MV-4-11 (cell line): ENCODE measurements around the gene FANCC.
"Not testable (repeated sequence)": the region's sequence is repeated elsewhere in the genome, so short reads cannot be mapped to it uniquely, and the experiment has no call there.

Source experiments
- DNase-seq: peaks from one replicate; lab custom pipeline; 2025; lab: John Stamatoyannopoulos, UW

The FANCC gene

DNA sequence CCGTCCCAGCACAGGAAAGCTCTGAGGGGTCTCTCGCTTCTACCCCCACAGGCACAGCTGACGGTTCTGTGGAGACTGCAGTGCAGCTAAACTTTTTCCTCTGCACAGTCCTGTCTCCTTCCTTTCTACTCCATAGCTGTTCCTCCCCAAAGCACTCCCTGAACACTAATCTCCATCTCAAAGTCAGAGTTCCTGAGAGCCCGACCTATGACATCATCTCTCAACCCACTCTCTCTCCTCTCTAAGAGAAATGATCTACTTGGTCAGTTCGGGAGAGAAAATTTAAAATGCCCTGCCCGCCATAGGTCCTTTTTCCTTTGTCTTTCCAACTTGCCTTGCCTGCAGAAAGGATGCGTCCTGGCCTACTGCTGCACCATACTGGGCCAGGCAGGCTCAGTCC lies 90.6 kb downstream of the FANCC start:
- DNase-seq: no peak

DNA sequence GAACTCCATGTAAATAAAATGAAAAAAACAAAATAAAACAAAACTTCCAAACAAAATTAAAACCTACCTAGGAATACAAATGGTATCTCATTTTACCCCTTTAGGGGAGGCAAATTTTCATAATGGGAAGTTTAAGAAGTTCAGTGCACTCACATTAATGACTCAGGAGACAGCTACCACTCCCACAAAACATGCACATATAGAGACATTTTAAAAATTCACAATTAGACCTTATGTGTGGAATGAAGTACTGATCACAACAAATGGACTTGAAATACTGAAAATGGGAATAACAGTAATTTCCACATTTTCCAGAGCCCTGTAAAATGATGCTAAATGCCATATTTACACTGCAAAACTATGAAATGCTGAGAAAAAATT lies 91.8 kb downstream of the FANCC start:
- no peak for DNase-seq

DNA sequence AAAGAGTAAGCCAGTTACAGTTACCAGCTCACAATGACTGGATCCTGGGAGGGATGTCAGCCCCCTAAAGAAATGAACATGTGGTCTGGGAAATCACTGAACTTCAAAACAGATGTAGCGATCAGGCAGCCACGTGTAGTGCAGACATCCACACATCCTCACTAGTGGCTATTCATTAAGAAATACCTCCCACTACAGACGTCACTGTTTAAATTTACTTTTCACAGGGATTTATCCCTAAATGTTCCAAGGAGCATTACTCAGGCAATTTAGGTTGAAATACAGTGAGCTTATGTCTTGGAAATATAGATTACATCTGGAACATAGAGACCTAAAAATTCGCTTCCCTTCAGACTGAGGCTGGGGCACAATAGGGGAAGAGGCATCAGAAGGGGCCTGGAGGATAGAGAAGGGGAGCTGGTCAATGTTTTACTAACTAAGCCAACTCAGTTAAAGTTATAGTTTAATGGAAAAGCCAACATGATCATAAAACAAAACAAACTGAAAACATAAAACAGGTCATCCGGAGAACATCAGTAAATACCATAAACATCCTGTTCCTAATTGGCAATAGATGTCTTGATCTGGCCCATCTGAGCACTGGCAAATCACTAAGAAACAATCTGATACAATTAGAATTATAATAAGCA lies 92.3 kb downstream of the FANCC start:
- no peak for DNase-seq

DNA sequence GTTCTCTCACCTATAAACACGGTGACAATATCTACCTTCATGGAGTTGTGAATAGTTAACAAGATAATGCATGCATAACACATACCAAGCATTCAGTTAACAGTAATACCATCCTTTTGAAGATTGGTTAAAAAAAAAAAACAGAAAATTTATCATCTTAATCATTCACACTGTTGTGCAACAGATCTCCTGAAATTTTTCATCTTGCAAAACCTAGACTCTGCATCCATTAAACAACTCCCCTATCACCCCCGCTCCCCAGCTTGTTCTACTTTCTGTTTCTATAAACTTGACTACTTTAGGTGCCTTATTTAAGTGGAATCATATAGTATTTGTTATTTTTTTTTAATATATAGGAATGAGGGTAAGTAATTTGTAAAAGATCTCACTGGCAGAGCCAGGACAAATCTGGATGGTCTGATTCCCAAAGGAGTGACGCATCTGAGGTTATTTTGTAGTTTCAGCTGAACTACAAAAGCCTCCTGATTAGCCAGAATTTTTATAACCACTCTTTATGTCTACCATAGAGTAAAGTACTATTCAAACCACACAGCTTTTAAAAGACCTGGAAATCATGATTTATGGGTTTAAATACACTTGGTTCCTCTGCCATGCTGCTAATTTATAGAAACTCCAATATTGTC lies 93.0 kb downstream of the FANCC start:
- DNase-seq: no peak

DNA sequence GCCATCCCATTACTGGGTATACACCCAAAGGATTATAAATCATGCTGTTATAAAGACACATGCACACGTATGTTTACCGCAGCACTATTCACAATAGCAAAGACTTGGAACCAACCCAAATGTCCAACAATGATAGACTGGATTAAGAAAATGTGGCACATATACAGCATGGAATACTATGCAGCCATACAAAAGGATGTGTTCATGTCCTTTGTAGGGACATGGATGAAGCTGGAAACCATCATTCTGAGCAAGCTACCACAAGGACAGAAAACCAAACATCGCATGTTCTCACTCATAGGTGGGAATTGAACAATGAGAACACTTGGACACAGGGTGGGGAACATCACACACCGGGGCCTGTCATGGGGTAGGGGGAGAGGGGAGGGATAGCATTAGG lies 97.2 kb downstream of the FANCC start:
- not testable (repeated sequence) for DNase-seq

DNA sequence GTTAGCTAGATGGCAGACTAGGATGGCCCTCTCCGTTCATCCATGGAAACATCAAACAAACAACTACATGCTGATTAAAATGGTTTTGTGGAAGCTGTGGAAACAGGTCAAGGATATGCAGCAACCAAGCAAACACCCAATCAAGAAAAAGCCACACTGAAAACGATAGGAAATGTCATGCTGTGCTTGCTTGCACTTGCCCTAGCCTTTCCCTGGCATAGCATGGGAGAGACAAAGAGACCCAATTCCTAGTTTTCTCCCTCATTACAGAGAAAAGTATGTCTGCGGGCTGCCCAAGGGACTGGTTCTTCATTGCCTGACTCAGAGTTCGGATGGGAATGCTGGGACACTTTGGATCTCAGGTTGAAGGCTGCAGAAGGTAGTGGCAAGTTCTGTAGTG lies 98.7 kb downstream of the FANCC start:
- DNase-seq: no peak

DNA sequence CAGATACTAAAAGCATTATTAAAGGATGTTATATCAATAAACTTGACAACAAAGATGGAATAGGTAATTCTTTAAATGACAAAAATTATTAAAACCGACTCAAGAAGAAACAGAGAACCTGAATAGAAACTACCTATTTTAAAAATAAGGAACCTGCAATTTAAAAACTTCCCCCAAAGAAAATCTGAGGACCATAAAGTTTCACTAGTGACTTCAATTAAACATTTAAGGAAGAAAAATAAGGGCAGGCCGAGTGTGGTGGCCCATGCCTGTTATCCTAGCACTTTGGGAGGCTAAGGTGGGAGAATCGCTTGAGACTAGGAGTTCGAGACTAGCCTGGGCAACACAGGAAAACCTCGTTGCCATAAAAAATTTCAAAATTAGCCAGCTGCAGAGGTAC lies 99.6 kb downstream of the FANCC start:
- no peak for DNase-seq

DNA sequence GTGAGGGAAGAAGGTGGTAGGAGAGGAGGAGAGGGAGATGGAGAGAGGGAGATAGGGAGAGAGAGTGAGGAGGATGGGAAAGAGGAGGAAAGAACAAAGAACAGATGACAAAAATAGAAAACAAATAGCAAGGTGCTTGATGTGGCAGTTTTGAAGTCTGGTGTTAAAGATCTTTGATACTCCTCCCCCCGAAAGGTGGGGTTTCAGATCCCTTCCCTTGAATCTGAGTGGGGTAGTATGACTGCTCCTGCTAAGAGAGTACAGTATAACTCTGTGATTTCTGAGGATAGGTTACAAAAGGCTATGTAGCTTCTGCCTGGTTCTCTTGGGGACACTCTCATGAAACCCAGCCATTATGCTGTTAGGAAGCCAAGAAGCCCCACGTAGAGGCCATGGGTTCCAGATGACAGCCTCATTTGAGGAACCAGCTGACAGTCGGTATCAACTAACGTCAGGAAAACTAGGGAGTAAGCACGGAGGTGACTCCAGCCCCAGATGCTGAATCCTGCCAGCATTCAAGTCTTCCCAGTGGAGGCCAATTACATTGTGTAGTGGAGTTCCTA lies 102.1 kb downstream of the FANCC start:
- no peak for DNase-seq

DNA sequence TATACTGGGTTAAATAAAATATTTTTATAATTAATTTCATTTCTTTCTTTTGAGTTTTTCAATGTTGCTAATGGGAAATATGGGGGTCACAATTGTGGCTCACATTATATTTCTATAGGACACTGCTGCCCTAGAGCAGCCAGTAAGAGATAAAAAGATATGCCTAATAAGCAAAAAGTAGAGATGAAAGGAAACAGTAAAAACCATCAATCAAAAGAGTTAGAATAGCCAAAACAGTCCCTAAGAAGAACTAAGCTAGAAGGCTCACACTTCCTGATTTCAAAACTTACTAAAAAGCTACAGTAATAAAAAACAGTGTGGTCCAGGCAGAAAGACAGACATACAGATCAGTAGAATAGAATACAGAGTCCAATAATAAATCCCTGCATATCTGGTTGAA lies 104.4 kb downstream of the FANCC start:
- no peak for DNase-seq

DNA sequence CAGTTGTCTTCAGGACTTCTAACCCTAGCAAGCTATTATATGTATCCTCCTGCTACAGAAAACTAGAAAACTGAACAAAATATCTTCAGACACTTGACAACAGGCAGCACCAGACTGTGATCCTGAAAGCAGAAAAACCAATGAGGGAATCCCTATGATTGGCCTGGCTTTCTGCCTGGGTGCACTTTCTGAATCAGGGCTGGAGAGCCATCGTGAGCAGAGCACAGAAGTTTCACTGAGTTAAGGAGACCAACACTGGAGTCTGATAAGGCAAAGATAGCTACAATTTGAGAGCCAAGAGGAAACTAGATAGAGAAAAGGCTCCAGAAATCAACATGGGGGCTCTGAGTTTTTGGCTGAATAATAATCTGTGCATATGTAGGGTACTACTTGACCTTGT lies 106.5 kb downstream of the FANCC start:
- DNase-seq: no peak

DNA sequence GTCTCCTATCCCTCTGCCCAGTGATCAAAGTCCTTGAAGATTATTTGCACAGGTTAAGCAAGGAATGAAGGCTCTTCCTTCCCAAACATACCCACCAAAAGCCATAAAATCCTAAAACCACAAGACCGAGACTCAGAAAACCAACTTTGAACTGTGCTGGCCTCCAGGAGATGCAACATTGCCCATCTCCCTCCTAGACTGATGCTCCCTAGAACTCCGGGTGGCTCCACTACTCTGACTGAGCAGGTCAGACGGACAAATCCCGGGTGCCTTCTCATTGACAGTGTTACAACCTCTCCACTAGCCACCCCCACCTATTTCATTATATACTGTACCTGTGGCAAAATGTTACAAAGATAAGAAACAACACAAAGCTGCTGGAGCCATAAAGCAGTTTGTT lies 110.1 kb downstream of the FANCC start:
- DNase-seq: no peak

DNA sequence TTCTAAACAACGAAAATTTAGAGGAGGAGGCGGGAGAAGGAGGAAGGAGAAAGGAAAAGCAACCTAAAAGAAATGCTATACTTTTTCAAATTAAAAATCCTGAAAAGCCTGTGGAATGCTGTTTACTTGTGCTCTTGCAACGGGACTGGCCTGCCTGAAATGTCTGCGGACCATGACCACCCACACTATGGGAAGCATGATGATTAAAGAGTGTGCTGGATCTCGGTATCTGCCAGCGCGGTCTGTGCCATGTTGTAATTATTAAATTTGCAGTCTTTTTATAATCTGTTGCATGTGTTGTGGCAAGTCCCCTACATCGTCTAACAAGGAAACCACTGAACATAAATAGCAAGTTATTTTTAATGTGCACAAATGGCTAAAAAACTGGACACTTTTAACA lies 111.4 kb downstream of the FANCC start:
- DNase-seq: no peak

DNA sequence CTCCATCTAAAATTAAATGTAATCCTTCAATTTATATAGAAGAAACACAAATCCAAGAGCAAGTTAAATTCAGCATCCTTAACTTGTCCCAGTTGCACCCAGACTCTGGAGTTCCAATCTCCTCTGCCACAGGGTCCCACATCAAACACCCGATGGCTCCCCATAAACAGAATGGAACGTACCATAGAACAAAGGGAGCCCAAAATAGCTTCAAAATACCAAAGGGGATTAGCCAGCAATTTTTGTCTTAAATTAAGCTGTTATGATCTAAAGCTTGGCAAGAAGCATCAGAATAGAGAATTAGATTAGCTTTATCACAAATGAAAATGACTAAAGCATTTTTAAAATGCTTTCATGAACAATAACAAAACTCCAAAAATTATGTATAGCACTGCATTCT lies 112.8 kb downstream of the FANCC start:
- DNase-seq: no peak

DNA sequence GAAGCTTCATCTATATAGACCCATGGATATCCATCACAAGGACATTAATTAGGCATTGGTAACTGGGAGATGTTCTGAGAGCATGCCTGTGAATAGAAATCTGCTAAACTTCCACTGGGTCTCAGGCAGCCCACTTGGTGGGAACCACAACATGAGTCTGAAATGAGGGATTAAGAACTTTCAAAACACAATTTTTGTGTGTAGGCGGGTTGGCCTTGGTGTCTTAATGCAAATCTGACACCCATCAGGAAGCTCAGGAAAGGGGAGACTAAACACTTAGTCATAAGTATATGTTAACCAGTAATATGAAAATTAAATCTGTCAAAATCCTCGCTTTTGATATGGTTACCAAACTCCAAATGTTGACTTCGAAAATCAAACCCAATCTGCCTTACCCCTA lies 113.2 kb downstream of the FANCC start:
- no peak for DNase-seq

DNA sequence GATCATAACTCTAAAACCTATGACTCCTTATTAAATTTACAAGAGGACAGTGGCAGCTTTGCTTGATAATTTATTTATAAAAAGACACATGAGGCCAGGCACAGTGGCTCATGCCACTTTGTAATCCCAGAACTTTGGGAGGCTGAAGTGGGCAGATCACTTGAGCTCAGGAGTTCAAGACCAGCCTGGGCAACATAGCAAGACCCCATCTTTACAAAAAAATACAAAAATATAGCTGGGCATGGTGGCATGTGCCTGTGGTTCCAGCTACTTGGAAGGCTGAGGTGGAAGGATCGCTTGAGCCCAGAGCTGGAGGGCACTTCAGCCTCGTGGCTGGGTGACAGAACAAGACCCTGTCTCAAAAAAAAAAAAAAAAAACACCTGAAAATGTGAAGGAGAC lies 114.5 kb downstream of the FANCC start:
- DNase-seq: not testable (repeated sequence)

DNA sequence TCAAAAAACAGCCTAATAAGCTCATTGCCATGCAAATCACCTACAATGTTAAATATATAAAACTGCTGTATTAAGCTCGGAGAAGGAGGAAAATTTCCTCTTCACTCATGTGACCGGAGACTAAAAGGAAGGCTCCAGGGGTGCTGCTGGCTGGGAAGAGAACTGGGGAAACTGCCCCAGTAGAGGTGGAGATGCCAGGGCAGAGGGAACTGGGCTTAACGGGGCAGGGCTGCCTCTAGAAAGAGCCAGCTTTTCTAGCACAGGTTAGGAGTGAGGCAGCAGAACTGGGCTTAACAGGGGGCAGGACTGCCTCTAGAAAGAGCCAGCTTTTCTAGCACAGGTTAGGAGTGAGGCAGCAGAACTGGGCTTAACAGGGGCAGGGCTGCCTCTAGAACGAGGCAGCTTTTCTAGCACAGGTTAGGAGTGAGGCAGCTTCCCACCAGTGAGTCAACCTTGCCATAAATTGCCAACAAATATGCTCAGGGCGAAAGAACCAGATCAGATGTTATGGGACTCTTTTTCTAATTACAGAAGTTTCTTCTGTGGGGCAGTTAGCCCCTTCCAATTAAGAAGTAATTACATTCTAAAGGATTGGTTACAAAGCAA lies 115.3 kb downstream of the FANCC start:
- DNase-seq: no peak

DNA sequence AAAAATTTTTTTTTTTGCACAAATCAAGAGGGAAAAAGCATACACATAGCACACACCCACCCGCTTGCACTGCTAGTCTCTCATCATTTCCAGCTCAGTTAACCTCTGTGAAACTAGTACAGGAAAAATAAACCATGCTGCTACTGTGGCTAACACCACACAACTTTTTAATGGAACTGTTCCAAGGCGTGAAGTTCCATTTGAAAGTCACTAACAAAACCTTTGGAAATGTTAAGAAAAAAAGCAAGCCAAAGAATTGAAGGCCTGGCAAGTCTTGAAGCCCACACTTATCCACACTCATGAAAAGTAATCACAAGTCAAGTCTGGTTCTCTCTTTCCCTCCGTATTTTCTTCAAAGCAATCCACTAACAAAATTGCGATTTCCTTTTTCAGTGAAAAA lies 116.3 kb downstream of the FANCC start:
- no peak for DNase-seq

DNA sequence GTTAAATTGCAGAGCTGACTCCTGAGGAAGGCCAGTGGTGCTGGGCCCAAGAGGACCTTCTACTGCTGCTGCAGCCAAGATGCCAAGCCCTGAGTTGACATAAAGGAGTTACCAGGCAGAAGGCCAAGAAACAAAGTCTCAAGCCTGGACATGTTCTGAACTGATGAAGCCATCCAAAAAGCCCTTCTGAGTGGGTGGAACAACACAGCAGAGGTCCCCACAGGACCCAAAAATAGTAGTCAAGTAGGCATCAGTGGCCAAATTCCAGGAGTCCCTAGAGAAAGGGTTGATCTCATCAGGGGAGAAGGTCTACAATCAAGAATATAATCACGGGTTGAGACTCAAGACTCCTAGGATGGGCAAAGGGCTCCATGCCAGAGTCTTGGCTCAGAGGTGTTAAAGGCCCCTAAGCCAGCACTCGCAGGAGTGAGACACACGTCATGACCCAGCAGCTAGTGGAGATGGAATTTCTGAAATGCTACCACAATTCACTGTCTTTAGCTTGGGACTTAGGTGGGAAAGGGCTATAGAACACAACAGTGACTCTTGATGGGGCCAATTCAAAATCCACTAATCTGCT lies 119.7 kb downstream of the FANCC start:
- no peak for DNase-seq

DNA sequence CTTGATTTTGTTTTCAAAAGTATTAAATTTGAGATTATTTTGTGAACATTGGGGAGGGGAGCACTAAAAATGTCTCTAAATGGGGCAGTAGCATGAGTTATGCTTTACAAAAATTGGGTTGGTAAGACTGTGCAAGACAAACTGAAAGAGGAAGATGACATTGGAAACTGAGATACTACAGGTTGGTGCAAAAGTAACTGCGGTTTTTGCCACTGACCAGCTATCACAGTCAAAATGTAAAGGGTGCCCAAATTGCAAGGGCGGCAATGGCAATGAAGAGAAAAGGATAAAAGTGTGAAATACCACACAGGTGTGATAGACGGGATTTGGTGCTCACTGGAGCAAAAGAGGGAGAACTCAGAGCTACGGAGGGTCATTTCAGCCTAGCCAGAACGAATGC lies 124.0 kb downstream of the FANCC start:
- DNase-seq: no peak

DNA sequence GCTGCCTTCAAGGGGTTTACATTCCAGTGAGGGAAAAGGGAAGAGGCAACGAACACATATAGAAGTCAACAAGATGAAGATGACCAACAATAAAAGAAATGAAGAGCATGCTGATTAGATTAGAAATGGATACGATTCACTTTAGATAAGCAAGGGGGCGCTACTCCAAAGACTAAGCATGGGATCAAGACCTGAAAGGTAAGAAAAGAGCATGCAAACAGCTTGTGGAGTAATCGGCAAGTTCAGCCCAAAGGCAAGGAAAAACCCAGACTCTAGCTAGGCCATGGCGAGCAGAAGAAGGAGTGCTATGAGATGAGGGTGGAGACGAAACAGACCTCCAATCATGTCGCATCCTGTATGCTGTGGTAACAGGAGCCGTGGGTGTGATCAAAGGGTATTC lies 124.4 kb downstream of the FANCC start:
- DNase-seq: no peak

DNA sequence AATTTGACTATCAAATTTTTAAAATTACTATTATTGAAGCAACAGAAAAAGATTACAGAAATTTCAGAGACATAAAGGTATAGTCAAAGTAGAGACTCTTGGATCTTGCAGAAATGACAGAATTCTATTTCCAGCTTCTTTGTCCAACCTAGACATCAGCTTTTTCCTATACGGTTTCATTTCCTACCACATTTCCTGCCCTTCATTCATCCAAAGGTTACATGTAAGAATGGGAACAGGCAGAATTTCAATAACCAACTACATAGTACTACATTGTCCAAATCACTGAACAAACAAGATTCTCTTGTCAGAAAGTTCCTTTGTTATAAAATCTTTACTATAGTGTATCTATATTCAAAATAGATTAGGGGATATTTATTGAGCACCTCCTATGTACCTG lies 124.9 kb downstream of the FANCC start:
- DNase-seq: no peak

DNA sequence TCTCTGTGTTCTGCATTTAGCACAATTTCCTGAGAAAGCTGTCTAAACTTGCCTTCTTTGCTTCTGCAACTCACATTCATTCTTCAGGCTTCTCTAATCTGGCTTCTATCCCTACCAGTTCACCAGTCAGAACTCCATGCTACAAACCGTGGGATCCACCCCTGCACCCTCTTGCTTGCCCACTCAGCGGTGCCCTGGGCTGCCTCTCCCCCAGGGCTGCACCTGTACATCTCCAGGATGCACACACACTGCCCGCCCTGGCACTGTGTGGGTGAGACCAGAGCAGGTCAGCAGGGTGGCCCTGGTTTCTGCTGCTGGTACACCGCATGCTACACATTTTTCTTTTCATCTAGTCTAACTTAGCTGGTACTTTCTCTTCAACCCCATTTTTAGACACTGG lies 127.1 kb downstream of the FANCC start:
- DNase-seq: no peak
